ENCODE measurements around the gene STARD5. TPM values are rescaled to one million over a fixed set of nuclear protein-coding genes. Genes with fewer than 3 reads are reported as not detected.

STARD5 gene
- total RNA-seq, 1 donor from 2014 or later, result 8.5 TPM

GRCh38 chr15:81271761-81272644 lies 51.9 kb downstream of the STARD5 start:
- TF ChIP-seq EZH2 (IDR thresholded peaks at IDR 0.05) (no peak), CTCF (IDR thresholded peaks at IDR 0.05) (no peak), EZH2phosphoT487 (IDR thresholded peaks at IDR 0.05) (no peak)
- peaks cover 15% of the 10 kb centered on the region for H3K4me1 Mint-ChIP-seq

GRCh38 chr15:81270781-81271491 lies 53.0 kb downstream of the STARD5 start:
- Histone ChIP-seq H3K79me2 (ENCODE audit: low read depth) (no peaks in the 10 kb centered on the region), H3F3A (ENCODE audit: low read depth) (peaks cover 8% of the 10 kb centered on the region), H3K9ac (no peak overlapping the region), H3K27ac (no peak overlapping the region), H3K9me3 (ENCODE audit: low read depth) (no peaks in the 10 kb centered on the region), H4K20me1 (ENCODE audit: low read depth) (no peaks in the 10 kb centered on the region), H3K36me3 (no peaks in the 10 kb centered on the region), H3K4me3 (peak overlapping the region; percentile 18), H3K4me1 (peaks cover 28% of the 10 kb centered on the region), H3K4me2 (peak overlapping the region; percentile 69), H2AFZ (replicated peaks) (no peak overlapping the region), H3K27me3 (no peaks in the 10 kb centered on the region)
- DNase-seq (ENCODE audit: low spot score), result peak; percentile 88
- H3K4me1 Mint-ChIP-seq, result peaks cover 22% of the 10 kb centered on the region
- no peaks in the 10 kb centered on the region for H3K36me3 Mint-ChIP-seq
- no peak for TF ChIP-seq CTCF (IDR thresholded peaks at IDR 0.05)
- peak; percentile 50 for TF ChIP-seq EZH2phosphoT487 (IDR thresholded peaks at IDR 0.05)
- no peak overlapping the region for H3K27ac Mint-ChIP-seq
- H3K27me3 Mint-ChIP-seq (ENCODE audit: insufficient read depth, low read depth), result peaks cover 8% of the 10 kb centered on the region
- no peak overlapping the region for H3K4me3 Mint-ChIP-seq
- H3K9me3 Mint-ChIP-seq, result no peaks in the 10 kb centered on the region

More at GRCh38 chr15:81271761-81272644, 51.9 kb downstream of the STARD5 start:
- H3K27me3 ChIP-seq, result no peaks in the 10 kb centered on the region
- H3F3A ChIP-seq (ENCODE audit: low read depth), result peaks cover 4% of the 10 kb centered on the region
- no peak overlapping the region for H3K4me3 ChIP-seq
- H3K36me3 Mint-ChIP-seq, result no peaks in the 10 kb centered on the region
- peak overlapping the region; percentile 69 for H3K4me2 ChIP-seq
- peaks cover 28% of the 10 kb centered on the region for H3K4me1 ChIP-seq
- peaks cover 8% of the 10 kb centered on the region for H3K27me3 Mint-ChIP-seq (ENCODE audit: insufficient read depth, low read depth)
- no peak overlapping the region for H3K4me3 Mint-ChIP-seq
- H2AFZ ChIP-seq (replicated peaks), result no peak overlapping the region
- H3K27ac Mint-ChIP-seq, result no peak overlapping the region
- no peak for DNase-seq (ENCODE audit: low spot score)
- H3K9me3 Mint-ChIP-seq, result peaks cover 6% of the 10 kb centered on the region
- no peak overlapping the region for H3K27ac ChIP-seq
- H4K20me1 ChIP-seq (ENCODE audit: low read depth), result no peaks in the 10 kb centered on the region
- H3K36me3 ChIP-seq, result no peaks in the 10 kb centered on the region
- no peak overlapping the region for H3K9ac ChIP-seq
- no peaks in the 10 kb centered on the region for H3K9me3 ChIP-seq (ENCODE audit: low read depth)
- H3K79me2 ChIP-seq (ENCODE audit: low read depth), result no peaks in the 10 kb centered on the region

- H3K27ac ChIP-seq, result no peak overlapping the region
- DNase-seq (ENCODE audit: low spot score), result no peak
- no peaks in the 10 kb centered on the region for H3K36me3 ChIP-seq
- H2AFZ ChIP-seq (replicated peaks), result no peak overlapping the region
- Mint-ChIP-seq H3K4me1 (peaks cover 30% of the 10 kb centered on the region), H3K36me3 (no peaks in the 10 kb centered on the region), H3K9me3 (no peaks in the 10 kb centered on the region), H3K27me3 (ENCODE audit: insufficient read depth, low read depth) (peaks cover 8% of the 10 kb centered on the region), H3K27ac (peak overlapping the region; percentile 28), H3K4me3 (no peak overlapping the region)
- H3F3A ChIP-seq (ENCODE audit: low read depth), result peaks cover 8% of the 10 kb centered on the region
- no peaks in the 10 kb centered on the region for H4K20me1 ChIP-seq (ENCODE audit: low read depth)
- H3K4me2 ChIP-seq, result peak overlapping the region; percentile 69
- no peak for TF ChIP-seq CTCF (IDR thresholded peaks at IDR 0.05)
- no peak for TF ChIP-seq EZH2phosphoT487 (IDR thresholded peaks at IDR 0.05)
- no peak for TF ChIP-seq EZH2 (IDR thresholded peaks at IDR 0.05)
- no peaks in the 10 kb centered on the region for H3K27me3 ChIP-seq
- H3K4me1 ChIP-seq, result peaks cover 28% of the 10 kb centered on the region
- H3K9me3 ChIP-seq (ENCODE audit: low read depth), result no peaks in the 10 kb centered on the region
- H3K79me2 ChIP-seq (ENCODE audit: low read depth), result no peaks in the 10 kb centered on the region
- peak overlapping the region; percentile 18 for H3K4me3 ChIP-seq
- no peak overlapping the region for H3K9ac ChIP-seq
Observed at GRCh38 chr15:81270188-81270587, 53.8 kb downstream of the STARD5 start.
